Measurements from ENCODE around the gene VPS35.
"Not testable (repeated sequence)": the region's sequence is repeated elsewhere in the genome, so short reads cannot be mapped to it uniquely, and the experiment has no call there.

Gene VPS35

DNA sequence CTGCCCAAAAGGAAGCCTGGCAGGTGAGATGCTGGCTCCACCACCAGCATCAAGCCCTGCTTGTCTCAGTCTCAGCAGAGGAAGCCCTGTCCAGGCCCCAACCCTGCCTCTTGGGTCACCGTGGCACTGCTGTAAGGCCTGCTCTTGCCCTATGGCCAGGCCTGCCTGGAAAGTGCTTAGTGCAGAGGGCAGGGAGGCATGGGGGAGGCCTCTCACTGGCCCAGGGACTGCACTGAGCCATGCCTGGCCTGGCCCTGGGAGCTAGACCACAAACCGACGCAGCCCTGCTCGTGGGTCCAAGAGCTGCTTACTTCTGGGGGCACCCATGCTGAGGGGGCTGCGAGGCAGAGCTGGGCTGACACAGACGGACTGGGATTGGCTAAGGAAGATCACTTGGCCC is 64.1 kb downstream of the VPS35 start:
- not testable (repeated sequence) for H3K79me1 ChIP-seq (replicated peaks; ENCODE audit: low read length, poor library complexity, severe bottlenecking); H3K9ac ChIP-seq (ENCODE audit: low read length); H3K4me3 ChIP-seq (ENCODE audit: insufficient read depth in 1 of 2, low read depth in 1 of 2, low read length in 2 of 2); H3K9me3 ChIP-seq (ENCODE audit: control insufficient read depth, low read length); H2BK12ac ChIP-seq (ENCODE audit: low read length in 2 of 2); DNase-seq; H3K4ac ChIP-seq (ENCODE audit: low read depth in 1 of 2, low read length in 2 of 2); H3K36me3 ChIP-seq (ENCODE audit: control insufficient read depth in 1 of 2, insufficient read depth in 2 of 2, low read depth in 1 of 2, low read length in 2 of 2); H3K18ac ChIP-seq (ENCODE audit: low read depth in 1 of 2, low read length in 2 of 2); H3K4me2 ChIP-seq (ENCODE audit: low read length, poor library complexity, severe bottlenecking); H2BK120ac ChIP-seq (ENCODE audit: low read depth, low read length); H3K23ac ChIP-seq (ENCODE audit: low read length in 2 of 2); H4K91ac ChIP-seq (ENCODE audit: low read length); H2BK5ac ChIP-seq (ENCODE audit: low read depth, low read length, poor library complexity, severe bottlenecking); H3K27ac ChIP-seq (ENCODE audit: low read length, poor library complexity, severe bottlenecking); H3K27me3 ChIP-seq (ENCODE audit: control insufficient read depth in 1 of 2, insufficient read depth in 1 of 2, low read length in 2 of 2); H2AFZ ChIP-seq (ENCODE audit: low read depth, low read length); H2AK5ac ChIP-seq (ENCODE audit: low read length, severe bottlenecking); H2BK15ac ChIP-seq (ENCODE audit: low read depth, poor library complexity, severe bottlenecking); H4K8ac ChIP-seq (ENCODE audit: low read length); H3K14ac ChIP-seq (ENCODE audit: low read length in 2 of 2)
- 50% methylated on average over 1 of the region's 6 CpGs for WGBS
- peaks cover 11% of the 10 kb centered on the region for H3K4me1 ChIP-seq (ENCODE audit: control insufficient read depth, insufficient read depth, low read depth, low read length)

DNA sequence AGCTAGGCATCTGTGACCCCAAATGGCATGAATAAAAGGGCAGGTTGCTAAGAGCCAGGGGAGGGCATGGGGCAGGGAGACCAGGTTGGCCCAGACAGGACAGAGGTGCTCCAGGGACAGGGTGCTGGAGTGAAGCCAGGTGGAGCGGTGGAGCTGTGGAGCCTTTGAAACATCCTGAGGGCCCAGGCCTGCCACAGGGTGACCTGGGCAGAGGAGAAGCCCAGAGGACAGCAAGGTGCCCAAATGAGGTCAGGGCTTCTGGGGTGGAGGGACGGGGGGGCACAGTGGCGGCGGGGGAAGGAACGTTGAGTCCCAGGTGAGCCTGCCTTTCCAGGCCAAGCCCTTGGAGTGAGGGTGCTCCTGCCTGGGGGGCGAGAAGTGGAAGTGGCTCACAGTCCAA is 65.3 kb downstream of the VPS35 start:
- H3K27ac ChIP-seq (ENCODE audit: low read length, poor library complexity, severe bottlenecking); DNase-seq; H2BK5ac ChIP-seq (ENCODE audit: low read depth, low read length, poor library complexity, severe bottlenecking); H3K79me1 ChIP-seq (replicated peaks; ENCODE audit: low read length, poor library complexity, severe bottlenecking); H2AFZ ChIP-seq (ENCODE audit: low read depth, low read length); H3K4me1 ChIP-seq (ENCODE audit: control insufficient read depth, insufficient read depth, low read depth, low read length); H4K8ac ChIP-seq (ENCODE audit: low read length); H2BK120ac ChIP-seq (ENCODE audit: low read depth, low read length); H2BK12ac ChIP-seq (ENCODE audit: low read length in 2 of 2); H3K27me3 ChIP-seq (ENCODE audit: control insufficient read depth in 1 of 2, insufficient read depth in 1 of 2, low read length in 2 of 2); H3K36me3 ChIP-seq (ENCODE audit: control insufficient read depth in 1 of 2, insufficient read depth in 2 of 2, low read depth in 1 of 2, low read length in 2 of 2); H3K23ac ChIP-seq (ENCODE audit: low read length in 2 of 2); H2AK5ac ChIP-seq (ENCODE audit: low read length, severe bottlenecking); H3K14ac ChIP-seq (ENCODE audit: low read length in 2 of 2); H2BK15ac ChIP-seq (ENCODE audit: low read depth, poor library complexity, severe bottlenecking); H3K9me3 ChIP-seq (ENCODE audit: control insufficient read depth, low read length); H3K18ac ChIP-seq (ENCODE audit: low read depth in 1 of 2, low read length in 2 of 2); H3K9ac ChIP-seq (ENCODE audit: low read length); H3K4ac ChIP-seq (ENCODE audit: low read depth in 1 of 2, low read length in 2 of 2); H3K4me2 ChIP-seq (ENCODE audit: low read length, poor library complexity, severe bottlenecking); H3K4me3 ChIP-seq (ENCODE audit: insufficient read depth in 1 of 2, low read depth in 1 of 2, low read length in 2 of 2); H4K91ac ChIP-seq (ENCODE audit: low read length): not testable (repeated sequence)
- no CpG with 5 or more reads among the region's 6 CpGs for WGBS

DNA sequence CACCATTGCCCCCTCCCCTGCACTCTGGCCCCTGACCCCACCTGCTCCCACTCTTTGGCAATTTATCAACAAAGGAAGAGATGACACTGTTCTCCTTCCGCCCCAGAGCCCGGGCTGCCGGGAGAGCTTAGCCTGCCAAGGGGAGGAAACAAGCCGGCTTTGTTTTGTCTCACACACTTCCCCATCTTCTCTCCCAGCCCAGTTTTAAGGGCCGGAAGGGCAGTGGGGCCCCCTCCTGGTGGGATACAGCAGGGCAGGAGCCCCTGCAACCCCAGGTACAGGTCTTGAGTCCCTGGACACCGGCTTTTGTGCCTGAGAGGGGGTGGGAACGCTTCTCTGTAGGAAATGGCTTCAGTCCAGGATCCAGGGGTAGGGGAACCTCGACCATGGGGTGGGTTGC is 65.7 kb downstream of the VPS35 start:
- H3K18ac ChIP-seq (ENCODE audit: low read depth in 1 of 2, low read length in 2 of 2); H2AK5ac ChIP-seq (ENCODE audit: low read length, severe bottlenecking); H4K91ac ChIP-seq (ENCODE audit: low read length); DNase-seq; H2AFZ ChIP-seq (ENCODE audit: low read depth, low read length); H3K9ac ChIP-seq (ENCODE audit: low read length); H3K79me1 ChIP-seq (replicated peaks; ENCODE audit: low read length, poor library complexity, severe bottlenecking); H3K27me3 ChIP-seq (ENCODE audit: control insufficient read depth in 1 of 2, insufficient read depth in 1 of 2, low read length in 2 of 2); H3K9me3 ChIP-seq (ENCODE audit: control insufficient read depth, low read length); H3K23ac ChIP-seq (ENCODE audit: low read length in 2 of 2); H3K4ac ChIP-seq (ENCODE audit: low read depth in 1 of 2, low read length in 2 of 2); H3K4me1 ChIP-seq (ENCODE audit: control insufficient read depth, insufficient read depth, low read depth, low read length); H3K36me3 ChIP-seq (ENCODE audit: control insufficient read depth in 1 of 2, insufficient read depth in 2 of 2, low read depth in 1 of 2, low read length in 2 of 2); H2BK12ac ChIP-seq (ENCODE audit: low read length in 2 of 2); H2BK5ac ChIP-seq (ENCODE audit: low read depth, low read length, poor library complexity, severe bottlenecking); H4K8ac ChIP-seq (ENCODE audit: low read length); H2BK15ac ChIP-seq (ENCODE audit: low read depth, poor library complexity, severe bottlenecking); H3K27ac ChIP-seq (ENCODE audit: low read length, poor library complexity, severe bottlenecking); H2BK120ac ChIP-seq (ENCODE audit: low read depth, low read length); H3K4me3 ChIP-seq (ENCODE audit: insufficient read depth in 1 of 2, low read depth in 1 of 2, low read length in 2 of 2); H3K4me2 ChIP-seq (ENCODE audit: low read length, poor library complexity, severe bottlenecking); H3K14ac ChIP-seq (ENCODE audit: low read length in 2 of 2): not testable (repeated sequence)
- no CpG with 5 or more reads among the region's 8 CpGs for WGBS

DNA sequence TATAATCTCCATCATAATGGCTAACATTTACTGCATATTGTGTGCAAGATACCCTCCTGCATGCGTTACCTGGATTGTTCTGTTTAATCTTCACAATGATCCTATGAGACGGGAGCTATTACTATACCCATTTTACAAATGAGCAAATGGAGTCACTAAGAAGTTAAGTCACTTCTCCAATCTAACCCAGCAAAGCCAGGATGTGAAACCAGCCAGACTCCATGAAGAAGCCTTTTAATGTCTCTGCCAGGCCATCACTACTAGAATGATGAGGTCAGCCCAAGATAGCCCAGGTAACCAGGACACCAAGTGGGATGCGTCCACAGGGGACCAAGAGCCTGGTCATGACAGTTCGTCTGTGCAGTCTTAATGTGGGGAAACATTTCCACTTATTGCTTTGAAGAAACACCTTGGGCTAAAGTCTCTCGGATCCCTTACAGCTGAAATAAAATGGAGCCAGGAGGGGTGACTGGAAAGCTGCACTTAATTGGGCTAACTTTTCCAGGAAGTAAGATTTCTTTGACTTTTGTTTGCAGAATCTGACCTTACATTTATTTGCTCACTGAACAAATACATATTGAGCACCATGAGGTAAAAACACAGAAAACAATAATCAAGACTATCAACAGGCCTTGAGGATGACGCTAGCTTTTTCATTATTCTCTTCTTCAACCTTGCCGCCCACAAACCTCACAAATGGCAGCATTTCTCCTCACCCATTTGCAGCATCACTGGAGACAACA is 66.9 kb downstream of the VPS35 start:
- H3K9me3 ChIP-seq (ENCODE audit: control insufficient read depth, low read length), result no peaks in the 10 kb centered on the region

More for the DNA sequence above, 66.9 kb downstream of the VPS35 start:
- Histone ChIP-seq H2AFZ (ENCODE audit: low read depth, low read length) (no peak overlapping the region), H3K27me3 (ENCODE audit: control insufficient read depth in 1 of 2, insufficient read depth in 1 of 2, low read length in 2 of 2) (no peaks in the 10 kb centered on the region), H3K14ac (ENCODE audit: low read length in 2 of 2) (no peak overlapping the region), H3K27ac (ENCODE audit: low read length, poor library complexity, severe bottlenecking) (no peak overlapping the region), H4K8ac (ENCODE audit: low read length) (no peak overlapping the region), H2BK15ac (ENCODE audit: low read depth, poor library complexity, severe bottlenecking) (no peak overlapping the region), H3K9ac (ENCODE audit: low read length) (peak overlapping the region; percentile 86), H3K79me1 (replicated peaks; ENCODE audit: low read length, poor library complexity, severe bottlenecking) (peaks cover 7% of the 10 kb centered on the region), H3K23ac (ENCODE audit: low read length in 2 of 2) (no peak overlapping the region), H2BK12ac (ENCODE audit: low read length in 2 of 2) (no peak overlapping the region), H2AK5ac (ENCODE audit: low read length, severe bottlenecking) (no peak overlapping the region), H2BK120ac (ENCODE audit: low read depth, low read length) (no peak overlapping the region), H3K4me3 (ENCODE audit: insufficient read depth in 1 of 2, low read depth in 1 of 2, low read length in 2 of 2) (peak overlapping the region in 1 of 2 experiments; percentile 92), H3K36me3 (ENCODE audit: control insufficient read depth in 1 of 2, insufficient read depth in 2 of 2, low read depth in 1 of 2, low read length in 2 of 2) (no peaks in the 10 kb centered on the region), H3K4ac (ENCODE audit: low read depth in 1 of 2, low read length in 2 of 2) (no peak overlapping the region), H3K4me1 (ENCODE audit: control insufficient read depth, insufficient read depth, low read depth, low read length) (peaks cover 5% of the 10 kb centered on the region), H3K18ac (ENCODE audit: low read depth in 1 of 2, low read length in 2 of 2) (no peak overlapping the region), H3K4me2 (ENCODE audit: low read length, poor library complexity, severe bottlenecking) (no peak overlapping the region), H4K91ac (ENCODE audit: low read length) (no peak overlapping the region), H2BK5ac (ENCODE audit: low read depth, low read length, poor library complexity, severe bottlenecking) (no peak overlapping the region)
- no peak for DNase-seq
- WGBS, result 92% methylated on average over 7 of the region's 7 CpGs
